Breast epithelium (tissue), 4 donors: ENCODE data around the gene PLIN1. TPM values are rescaled to one million over a fixed set of nuclear protein-coding genes. Genes with fewer than 3 reads are reported as not detected.

ENCODE experiments used
- DNase-seq, 2 donors: peaks; one replicate each; pipeline ENCODE4 v3.0.0-alpha.2; 2019; ENCODE audit warnings: low spot score in 2 of 2
- H3K27ac ChIP-seq, 2 donors: fragments of 200-600 bp; sonication (generic) in 1 of 2; one replicate each; pipeline ENCODE4 v1.5.1; 2016 to 2019; ENCODE audit warnings: mild to moderate bottlenecking in 1 of 2
- H3K27me3 ChIP-seq, 2 donors: fragments of 200-600 bp; sonication (generic) in 1 of 2; one replicate each; pipeline versions ENCODE4 v1.5.1 to v1.6.0; 2017 to 2019; ENCODE audit warnings: control low read depth in 1 of 2, mild to moderate bottlenecking in 1 of 2
- H3K36me3 ChIP-seq: fragments of 200-600 bp; one replicate; pipeline ENCODE4 v1.5.1; 2019
- H3K4me1 ChIP-seq, 2 donors: fragments of 200-600 bp; sonication (generic); one replicate each; pipeline ENCODE4 v1.5.1; 2016 to 2019; ENCODE audit warnings: control low read depth in 1 of 2
- H3K4me3 ChIP-seq, 3 donors: fragments of 200-600 bp; sonication (generic); 1 replicate in 2 of 3; 2 replicates in 1 of 3; pipeline ENCODE4 v1.5.1; 2016 to 2019; ENCODE audit warnings: mild to moderate bottlenecking in 3 of 3, moderate library complexity in 2 of 3
- H3K9me3 ChIP-seq, 2 donors: fragments of 200-600 bp; sonication (generic) in 1 of 2; one replicate each; pipeline ENCODE4 v1.5.1; 2016 to 2019; ENCODE audit warnings: control low read depth in 1 of 2
- POLR2A ChIP-seq: fragments of 450-650 bp; IDR thresholded peaks from one replicate; pipeline ENCODE4 v1.6.1; 2016; ENCODE audit warnings: antibody characterized with exemption, mild to moderate bottlenecking, moderate library complexity
- POLR2AphosphoS5 ChIP-seq, 3 donors: sonication (generic); formaldehyde crosslinking; IDR thresholded peaks; one replicate each; pipeline ENCODE4 v1.6.1; 2017; ENCODE audit warnings: antibody characterized with exemption in 3 of 3
- intact Hi-C: fragments of 100-400 bp; cut with DNase I; formaldehyde crosslinking; loops from one replicate; pipeline ENCODE4 v1.15.1; 2023; ENCODE audit warnings: low total_unique reads
- total RNA-seq, 3 donors: library from RNA; depleted of rRNA; stranded (reverse); fragments of >200 nt; gene quantifications; one replicate each; pipeline ENCODE4 v1.1.0, GENCODE V29; 2016
- TF ChIP-seq, protein P1 (sequence below), 3 donors: fragments of 450-650 bp; IDR thresholded peaks; one replicate each; pipeline ENCODE4 v1.5.1; 2016 to 2017; ENCODE audit warnings: antibody characterized with exemption in 3 of 3, mild to moderate bottlenecking in 3 of 3, moderate library complexity in 3 of 3

PLIN1 gene
- total RNA-seq, 3 donors from 2014 or later, result 114 to 2,292 (median 132) TPM

DNA sequence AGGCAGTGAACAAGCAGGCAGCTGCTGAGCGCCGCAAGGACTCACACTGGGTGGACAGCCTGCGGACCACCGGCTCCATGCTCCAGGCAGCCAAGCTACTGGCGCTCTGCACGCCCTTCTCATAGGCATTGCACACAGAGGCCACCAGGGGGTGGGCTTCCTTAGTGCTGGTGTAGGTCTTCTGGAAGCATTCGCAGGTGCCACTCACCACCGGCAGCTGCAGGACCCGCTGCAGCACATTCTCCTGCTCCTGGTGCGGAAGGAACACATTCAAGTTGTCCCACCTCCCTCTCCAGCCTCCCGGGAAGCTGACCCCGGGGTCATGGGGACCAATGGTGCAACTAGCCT, 6.0 kb downstream of the PLIN1 start:
- H3K4me1 ChIP-seq, result no peaks in the 10 kb centered on the region
- TF ChIP-seq, protein P1, sequence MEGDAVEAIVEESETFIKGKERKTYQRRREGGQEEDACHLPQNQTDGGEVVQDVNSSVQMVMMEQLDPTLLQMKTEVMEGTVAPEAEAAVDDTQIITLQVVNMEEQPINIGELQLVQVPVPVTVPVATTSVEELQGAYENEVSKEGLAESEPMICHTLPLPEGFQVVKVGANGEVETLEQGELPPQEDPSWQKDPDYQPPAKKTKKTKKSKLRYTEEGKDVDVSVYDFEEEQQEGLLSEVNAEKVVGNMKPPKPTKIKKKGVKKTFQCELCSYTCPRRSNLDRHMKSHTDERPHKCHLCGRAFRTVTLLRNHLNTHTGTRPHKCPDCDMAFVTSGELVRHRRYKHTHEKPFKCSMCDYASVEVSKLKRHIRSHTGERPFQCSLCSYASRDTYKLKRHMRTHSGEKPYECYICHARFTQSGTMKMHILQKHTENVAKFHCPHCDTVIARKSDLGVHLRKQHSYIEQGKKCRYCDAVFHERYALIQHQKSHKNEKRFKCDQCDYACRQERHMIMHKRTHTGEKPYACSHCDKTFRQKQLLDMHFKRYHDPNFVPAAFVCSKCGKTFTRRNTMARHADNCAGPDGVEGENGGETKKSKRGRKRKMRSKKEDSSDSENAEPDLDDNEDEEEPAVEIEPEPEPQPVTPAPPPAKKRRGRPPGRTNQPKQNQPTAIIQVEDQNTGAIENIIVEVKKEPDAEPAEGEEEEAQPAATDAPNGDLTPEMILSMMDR (IDR thresholded peaks at IDR 0.05), result no peak
- no peak for TF ChIP-seq POLR2AphosphoS5 (IDR thresholded peaks at IDR 0.05)
- no peak for TF ChIP-seq POLR2A
- intact Hi-C loops, result loop anchor here (5.0 kb wide), 1 partner anchor 341 kb away; the partner anchor contains the start of gene POLG
- H3K27ac ChIP-seq, result no peak overlapping the region
- H3K27me3 ChIP-seq, result no peaks in the 10 kb centered on the region
- H3K36me3 ChIP-seq, result no peaks in the 10 kb centered on the region
- no peak for DNase-seq
- H3K4me3 ChIP-seq, result no peak overlapping the region
- no peaks in the 10 kb centered on the region for H3K9me3 ChIP-seq

DNA sequence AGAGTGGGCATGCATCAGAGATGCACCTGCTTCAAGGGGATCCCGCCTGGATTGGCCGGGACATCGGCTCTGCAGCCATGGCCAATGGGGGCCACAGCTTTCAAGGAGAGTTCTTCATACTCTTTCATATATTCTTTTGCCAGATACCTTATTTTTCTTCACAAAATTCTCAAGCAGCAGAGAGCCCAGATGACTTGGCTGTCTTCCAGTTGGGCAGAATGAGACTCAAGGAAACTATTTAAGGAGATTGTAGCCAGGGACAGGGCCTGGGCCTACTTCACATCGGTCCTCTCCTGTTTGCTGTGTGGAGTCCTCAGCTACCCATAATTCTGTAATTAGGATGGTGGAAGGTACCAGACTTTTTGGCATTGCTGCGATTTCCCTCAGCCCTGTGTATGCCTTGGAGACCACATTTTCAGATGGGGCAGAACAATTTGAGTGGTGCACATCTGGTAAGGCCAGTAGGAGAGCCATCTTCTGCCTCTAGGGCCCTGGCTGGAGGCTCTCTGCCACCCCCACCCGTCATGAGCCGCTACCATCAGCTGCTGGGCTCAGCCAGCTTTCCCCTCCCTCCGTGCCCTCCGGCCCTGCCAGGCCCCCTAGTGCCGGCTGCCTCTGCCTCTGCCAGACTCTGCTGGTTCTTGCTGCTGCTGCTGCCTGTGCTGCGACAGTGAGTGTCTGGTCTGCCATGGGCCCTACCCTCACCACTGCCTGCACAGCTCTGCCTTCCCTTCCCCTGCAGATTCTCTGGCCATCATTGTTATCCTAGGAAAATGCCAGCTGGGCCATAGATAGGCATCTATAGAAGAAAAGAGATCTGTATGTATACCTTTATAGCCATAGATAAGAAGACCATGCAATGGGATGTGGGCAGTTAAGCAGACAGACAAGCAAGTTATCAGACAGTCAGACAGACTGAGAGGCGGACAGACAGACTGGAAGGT, 6.7 kb downstream of the PLIN1 start:
- H3K4me3 ChIP-seq, result no peak overlapping the region
- H3K36me3 ChIP-seq, result no peaks in the 10 kb centered on the region
- DNase-seq, result no peak
- no peaks in the 10 kb centered on the region for H3K27me3 ChIP-seq
- intact Hi-C loops, result loop anchor here (5.0 kb wide), 1 partner anchor 340 kb away; the partner anchor contains the start of gene POLG
- H3K27ac ChIP-seq, result peak overlapping the region in 1 of 2 donors; percentile 63
- TF ChIP-seq POLR2A, result no peak
- TF ChIP-seq, protein P1 (IDR thresholded peaks at IDR 0.05), result no peak
- no peak for TF ChIP-seq POLR2AphosphoS5 (IDR thresholded peaks at IDR 0.05)
- no peaks in the 10 kb centered on the region for H3K4me1 ChIP-seq
- H3K9me3 ChIP-seq, result no peaks in the 10 kb centered on the region

DNA sequence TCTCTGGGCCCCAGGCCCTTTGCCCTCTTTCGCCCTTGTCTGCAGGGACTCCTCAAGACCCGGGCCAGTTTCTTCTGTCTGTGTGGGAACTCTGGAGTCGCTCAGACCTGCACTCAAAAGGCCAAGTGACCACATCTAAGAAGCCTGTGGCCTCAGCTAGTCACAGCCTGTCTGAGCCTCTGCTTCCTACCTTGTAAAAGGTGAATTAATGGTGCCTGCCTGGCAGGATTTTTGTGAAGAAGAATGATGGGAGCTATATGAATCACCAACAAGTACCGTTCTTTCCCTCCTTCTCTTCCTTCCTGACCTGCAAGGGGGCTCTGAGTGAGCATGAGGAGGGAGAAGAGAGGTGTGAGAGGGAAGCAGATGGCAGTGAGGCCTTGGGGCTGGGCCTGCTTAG, 7.5 kb downstream of the PLIN1 start:
- Histone ChIP-seq H3K27me3 (no peaks in the 10 kb centered on the region), H3K36me3 (no peaks in the 10 kb centered on the region), H3K4me1 (no peaks in the 10 kb centered on the region), H3K9me3 (no peaks in the 10 kb centered on the region), H3K4me3 (no peak overlapping the region), H3K27ac (peak overlapping the region in 1 of 2 donors; percentile 3)
- DNase-seq, result no peak
- TF ChIP-seq POLR2AphosphoS5 (IDR thresholded peaks at IDR 0.05) (no peak), POLR2A (no peak)
- TF ChIP-seq, protein P1 (IDR thresholded peaks at IDR 0.05), result no peak
- intact Hi-C loops, result loop anchor here (5.0 kb wide), 1 partner anchor 339 kb away; the partner anchor contains the start of gene POLG

DNA sequence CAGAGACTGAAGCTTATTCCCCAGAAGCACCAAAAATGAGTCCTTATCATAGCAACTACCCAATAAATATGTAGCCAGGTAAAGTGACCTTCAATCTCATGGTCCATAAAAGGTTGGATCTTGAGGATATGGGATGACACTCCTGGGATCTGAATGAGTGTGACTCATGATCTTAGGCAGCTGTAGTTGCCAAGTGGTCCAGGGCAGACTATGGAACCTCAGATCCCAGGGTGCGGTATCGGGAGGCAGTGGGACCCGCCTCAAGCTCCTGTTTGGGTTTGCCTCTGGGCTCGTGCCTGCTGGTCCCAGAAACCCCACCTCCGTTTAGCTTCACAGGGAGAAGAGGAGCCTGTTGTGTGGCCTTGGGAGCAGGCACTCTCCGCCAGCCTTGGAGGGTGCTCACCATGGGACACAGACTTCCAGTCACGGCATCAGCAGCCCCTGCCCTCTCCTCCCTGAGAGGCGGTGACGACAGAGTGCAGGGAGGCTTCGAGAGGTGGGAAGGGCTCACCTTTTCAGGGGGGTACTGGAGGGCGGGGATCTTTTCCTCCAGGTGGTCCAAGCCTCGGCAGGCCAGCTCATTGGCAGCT, 8.1 kb downstream of the PLIN1 start:
- H3K36me3 ChIP-seq, result no peaks in the 10 kb centered on the region
- no peak for DNase-seq
- no peaks in the 10 kb centered on the region for H3K9me3 ChIP-seq
- peak overlapping the region in 1 of 2 donors; percentile 3 for H3K27ac ChIP-seq
- H3K27me3 ChIP-seq, result no peaks in the 10 kb centered on the region
- H3K4me1 ChIP-seq, result no peaks in the 10 kb centered on the region
- no peak overlapping the region for H3K4me3 ChIP-seq
- TF ChIP-seq POLR2A (no peak), POLR2AphosphoS5 (IDR thresholded peaks at IDR 0.05) (no peak)
- TF ChIP-seq, protein P1 (IDR thresholded peaks at IDR 0.05), result no peak
- intact Hi-C loops, result loop anchor here (5.0 kb wide), 1 partner anchor 339 kb away; the partner anchor contains the start of gene POLG

DNA sequence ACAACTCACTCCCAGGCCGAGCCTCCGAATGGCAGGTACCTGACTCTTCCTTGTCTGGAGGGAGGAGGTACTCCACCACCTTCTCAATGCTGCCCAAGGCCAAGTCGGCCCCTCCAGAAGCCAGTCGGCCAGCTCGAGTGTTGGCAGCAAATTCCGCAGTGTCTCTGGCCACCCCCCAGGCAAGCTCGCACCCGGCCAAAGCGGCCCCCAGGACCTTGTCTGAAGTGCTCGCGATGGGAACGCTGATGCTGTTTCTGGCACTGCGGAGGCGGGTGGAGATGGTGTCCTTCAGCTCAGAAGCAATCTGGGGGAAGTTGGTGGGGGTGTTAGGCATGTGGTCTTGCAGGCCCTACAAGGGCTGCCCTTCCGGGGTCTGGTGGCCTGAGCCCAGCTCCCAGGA, 9.2 kb downstream of the PLIN1 start:
- Histone ChIP-seq H3K27ac (no peak overlapping the region), H3K4me3 (no peak overlapping the region), H3K9me3 (no peaks in the 10 kb centered on the region), H3K4me1 (no peaks in the 10 kb centered on the region), H3K27me3 (no peaks in the 10 kb centered on the region), H3K36me3 (no peaks in the 10 kb centered on the region)
- TF ChIP-seq POLR2A, result no peak
- TF ChIP-seq, protein P1 (IDR thresholded peaks at IDR 0.05), result no peak
- TF ChIP-seq POLR2AphosphoS5 (IDR thresholded peaks at IDR 0.05), result no peak
- DNase-seq, result no peak
- intact Hi-C loops, result loop anchor here (5.0 kb wide), 1 partner anchor 338 kb away; the partner anchor contains the start of gene POLG
